Hematopoietic multipotent progenitor cell treated with erythropoietin and hydrocortisone succinate and interleukin-3 and kit ligand, for 17 days (in vitro differentiated cells): ENCODE data around the gene HEBP2.

Source experiments
- DNase-seq: peaks from one replicate; pipeline ENCODE4 v3.0.0-alpha.2; 2015; ENCODE audit warnings: low spot score

HEBP2 gene

DNA sequence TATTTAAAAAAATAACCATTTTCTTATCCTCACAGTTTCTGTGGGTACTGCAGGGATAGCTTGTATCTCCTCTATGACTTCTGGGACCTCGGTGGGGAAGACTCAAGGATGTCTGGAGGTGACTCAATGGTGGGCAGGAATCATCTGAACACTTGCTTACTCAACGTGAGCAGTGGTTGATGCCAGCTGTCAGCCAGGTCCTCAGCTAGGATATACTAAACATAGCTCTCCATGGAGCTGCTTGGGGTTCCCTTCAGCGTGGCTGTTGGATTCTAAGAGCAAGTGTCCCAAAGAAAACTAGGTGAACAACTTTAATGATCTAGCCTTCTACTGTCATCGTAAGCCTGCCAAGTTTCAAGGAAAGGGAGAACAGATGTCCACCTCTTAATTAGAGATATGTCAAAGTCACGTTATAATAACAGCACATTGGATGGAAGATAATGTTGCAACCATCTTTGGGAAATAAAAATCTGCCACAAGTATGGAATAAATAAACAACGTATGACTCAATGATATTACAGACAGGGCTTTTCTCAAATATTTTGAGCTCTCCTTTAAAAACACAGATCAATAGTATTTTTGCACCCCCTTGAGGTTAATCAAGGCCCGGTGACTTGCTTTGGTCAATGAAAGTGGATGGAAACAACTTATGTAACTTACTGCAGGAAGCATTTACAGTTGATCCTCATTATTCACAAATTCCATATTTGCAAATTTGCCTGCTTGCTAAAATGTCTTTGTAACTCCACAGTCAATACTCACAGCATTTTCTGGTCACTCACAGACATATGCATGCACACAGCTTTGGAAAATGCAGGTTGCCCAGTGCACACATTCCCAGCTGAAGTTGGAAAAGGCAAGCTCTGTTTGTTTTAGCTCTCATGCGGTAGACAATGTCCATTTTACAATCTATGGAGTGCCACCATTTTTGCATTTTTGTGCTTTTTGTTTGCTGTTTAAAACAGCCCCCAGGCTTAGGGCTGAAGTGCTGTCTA lies 6.6 kb upstream of the HEBP2 start:
- no peak for DNase-seq

DNA sequence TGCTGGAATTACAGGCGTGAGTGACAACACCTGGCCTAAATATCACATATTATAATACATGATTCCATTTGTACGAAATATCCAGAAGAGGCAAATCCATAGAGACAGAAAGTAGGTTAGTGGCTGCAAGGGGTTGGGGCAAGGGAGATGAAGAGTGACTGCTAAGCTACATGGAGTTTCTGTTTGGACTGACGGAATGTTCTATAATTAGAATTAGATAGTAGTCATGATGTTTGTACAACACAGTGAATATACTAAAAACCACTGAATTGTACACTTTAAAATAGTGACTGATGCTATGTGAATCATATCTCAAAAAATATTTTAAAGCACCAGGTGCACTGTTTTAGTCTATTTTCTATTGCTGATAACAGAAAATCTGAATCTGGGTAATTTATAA lies 3.7 kb upstream of the HEBP2 start:
- DNase-seq, result no peak

DNA sequence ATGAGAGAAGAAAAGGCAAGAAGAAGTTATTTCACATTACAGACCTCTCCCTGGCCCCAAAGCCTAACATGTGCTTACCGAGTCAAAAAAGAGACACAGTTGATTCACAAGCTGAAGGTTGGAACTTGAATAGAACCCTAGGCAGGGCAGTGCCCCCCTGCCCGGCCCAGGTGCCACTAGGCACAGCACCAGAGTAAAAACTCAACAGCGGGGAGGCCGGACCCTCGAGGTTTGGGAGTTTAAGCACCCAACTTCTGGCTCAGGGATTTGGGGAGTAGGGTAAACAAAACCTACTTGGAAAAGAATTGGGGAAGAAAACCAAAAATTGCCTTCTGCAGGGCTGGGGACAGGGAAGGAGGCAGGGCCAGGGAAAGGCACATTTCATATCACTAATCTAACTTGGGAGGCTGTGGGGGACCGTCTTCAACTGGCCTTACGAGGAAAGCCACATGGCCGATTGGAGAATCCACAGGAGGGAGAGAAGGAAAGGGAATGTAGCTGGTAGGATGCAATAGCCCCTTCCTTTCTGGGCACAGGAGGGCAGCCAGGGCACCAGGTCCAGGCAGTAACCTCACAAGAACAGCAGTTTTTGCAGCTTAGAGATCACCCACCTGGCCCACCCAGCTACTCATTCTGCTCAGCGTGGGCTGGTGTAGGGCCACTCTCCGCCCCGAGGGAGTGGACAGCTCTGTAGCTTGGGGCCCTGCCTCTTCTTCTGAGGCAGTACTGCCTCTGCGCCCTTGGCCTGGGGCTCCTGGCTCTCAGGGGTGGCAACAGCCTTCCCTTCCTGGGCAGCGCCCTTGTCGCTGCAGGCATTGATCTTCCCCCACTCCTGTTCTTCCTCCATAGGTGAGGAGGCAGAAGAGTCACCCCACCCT lies 1.8 kb upstream of the HEBP2 start:
- no peak for DNase-seq

DNA sequence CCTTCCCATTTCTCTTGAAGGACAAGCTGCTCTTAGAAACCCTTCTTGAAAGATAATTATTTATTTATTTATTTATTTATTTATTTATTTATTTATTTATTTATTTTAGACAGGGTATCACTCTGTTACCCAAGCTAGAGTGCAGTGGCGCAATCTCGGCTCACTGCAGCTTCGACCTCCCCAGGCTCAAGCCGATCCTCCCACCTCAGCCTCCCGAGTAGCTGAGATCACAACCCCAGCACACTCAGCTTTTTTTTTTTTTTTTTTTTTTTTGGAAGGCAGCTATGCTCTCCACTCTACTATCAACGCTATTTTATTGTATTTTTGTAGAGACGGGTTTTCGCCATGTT lies 1.2 kb upstream of the HEBP2 start:
- DNase-seq, result no peak

DNA sequence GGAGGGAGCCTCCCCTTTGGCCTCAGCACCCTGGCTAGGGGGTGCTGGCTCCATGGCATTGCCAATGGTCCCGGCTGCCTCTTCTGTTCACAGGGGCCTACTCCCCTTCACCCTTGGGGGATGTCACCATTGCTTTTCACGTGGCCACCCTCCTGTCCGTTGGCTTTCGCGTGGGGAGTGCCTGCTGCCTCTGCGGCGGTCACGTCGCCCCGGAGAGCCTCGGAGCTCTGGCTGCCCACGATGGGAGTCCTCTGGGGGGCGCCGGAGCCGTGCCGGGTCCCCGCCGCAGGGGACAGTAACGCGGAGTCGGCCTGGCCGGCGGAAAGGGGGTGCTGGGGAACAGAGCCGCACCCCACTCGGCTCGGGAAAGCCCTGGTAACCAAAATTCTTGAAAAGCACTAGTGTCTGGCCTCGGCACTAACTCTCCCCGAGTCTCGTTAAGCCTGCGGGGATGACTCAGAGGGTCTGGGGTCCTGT lies 661 bp upstream of the HEBP2 start:
- DNase-seq, result no peak

DNA sequence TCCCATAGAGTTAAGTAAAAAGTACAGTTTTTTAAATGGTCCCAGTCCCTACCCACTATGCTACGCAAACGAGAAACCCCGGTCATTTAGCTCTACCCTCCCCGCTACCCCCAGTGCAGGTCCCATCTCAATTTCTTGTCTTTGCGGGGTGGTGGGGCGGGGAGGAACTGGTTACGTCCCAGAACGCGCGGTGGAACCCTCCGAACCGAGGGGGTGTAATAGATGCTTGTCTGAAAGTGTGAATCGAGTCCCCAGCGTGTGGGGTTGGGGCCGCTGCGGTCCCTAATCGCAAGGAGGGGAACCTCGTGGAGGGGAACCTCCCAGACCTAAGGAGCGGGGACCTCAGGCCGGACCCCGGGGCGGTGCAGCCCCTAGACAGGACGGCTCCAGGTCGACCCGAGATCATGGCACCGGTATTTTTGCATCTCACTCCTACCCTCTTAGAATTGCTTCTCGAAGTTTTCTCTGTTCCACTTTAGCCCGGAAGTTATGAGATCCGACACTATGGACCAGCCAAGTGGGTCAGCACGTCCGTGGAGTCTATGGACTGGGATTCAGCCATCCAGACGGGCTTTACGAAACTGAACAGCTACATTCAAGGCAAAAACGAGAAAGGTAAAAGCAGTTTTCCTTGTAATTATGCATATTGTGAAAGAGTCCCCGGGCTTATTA lies 779 bp downstream of the HEBP2 start:
- DNase-seq, result no peak

DNA sequence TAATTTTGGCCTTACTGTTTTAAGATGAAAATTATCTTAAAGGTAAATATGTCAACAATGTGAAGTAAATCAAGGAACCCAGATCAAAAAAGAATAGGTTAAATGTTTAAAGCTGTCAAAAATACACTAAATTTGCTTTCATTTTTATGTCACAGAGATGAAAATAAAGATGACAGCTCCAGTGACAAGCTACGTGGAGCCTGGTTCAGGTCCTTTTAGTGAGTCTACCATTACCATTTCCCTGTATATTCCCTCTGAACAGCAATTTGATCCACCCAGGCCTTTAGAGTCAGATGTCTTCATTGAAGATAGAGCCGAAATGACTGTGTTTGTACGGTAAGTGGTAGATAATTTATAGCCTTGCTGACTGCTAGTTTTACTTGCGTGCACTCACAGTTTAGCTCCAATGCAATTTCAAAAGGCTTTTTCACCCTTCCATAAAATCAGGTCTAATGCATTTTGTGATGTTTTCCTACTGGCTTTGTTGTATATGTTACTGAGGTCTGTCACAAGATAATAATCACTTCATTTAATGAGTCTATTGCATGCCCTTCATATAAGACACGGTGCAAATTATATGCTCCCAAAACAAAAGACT lies 1.9 kb downstream of the HEBP2 start:
- DNase-seq, result no peak

DNA sequence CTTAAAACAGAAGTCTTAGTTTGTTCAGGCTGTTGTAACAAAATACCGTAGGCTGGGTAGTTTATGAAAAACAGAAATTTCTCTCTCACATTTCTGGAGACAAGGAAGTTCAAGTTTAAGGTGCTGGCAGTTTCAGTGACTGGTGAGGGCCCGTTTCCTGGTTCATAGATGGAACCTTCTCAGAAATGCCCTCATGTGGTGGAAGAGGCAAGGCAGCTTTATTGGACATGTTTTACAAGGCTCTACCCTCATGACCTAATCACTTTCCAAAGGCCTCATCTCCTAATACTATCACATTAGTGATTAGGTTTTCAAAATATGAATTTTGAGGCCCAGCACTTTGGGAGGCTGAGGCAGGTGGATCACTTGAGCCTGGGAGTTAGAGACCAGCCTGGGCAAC lies 2.4 kb downstream of the HEBP2 start:
- no peak for DNase-seq

DNA sequence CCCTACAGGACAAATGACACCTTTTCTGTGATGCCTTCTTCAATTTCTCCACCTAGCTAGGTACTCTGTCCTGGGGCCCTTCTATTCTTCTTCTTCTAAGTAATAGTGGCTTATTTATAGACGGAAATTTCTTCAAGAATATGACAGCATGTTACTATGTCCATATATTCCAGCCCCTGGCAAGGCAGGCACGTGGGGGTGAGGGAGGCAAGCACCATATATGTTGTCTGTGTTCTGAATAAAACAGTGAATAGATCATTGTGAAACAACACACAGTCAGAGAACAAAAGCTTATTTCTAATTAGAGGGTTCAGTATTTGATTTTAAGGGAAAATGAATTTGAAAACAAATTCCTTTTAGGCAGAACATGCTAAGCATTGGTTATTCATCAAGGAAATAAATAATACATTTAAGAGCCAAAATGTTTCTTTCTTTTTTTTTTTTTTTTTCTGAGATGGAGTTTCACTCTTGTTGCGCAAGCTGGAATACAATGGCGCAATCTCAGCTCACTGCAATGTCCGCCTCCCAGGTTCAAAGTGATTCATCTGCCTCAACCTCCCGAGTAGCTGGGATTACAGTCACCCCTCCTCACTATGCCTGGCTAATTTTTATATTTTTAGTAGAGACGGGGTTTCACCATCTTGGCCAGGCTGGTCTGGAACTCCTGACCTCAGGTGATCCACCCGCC lies 6.2 kb downstream of the HEBP2 start:
- no peak for DNase-seq

DNA sequence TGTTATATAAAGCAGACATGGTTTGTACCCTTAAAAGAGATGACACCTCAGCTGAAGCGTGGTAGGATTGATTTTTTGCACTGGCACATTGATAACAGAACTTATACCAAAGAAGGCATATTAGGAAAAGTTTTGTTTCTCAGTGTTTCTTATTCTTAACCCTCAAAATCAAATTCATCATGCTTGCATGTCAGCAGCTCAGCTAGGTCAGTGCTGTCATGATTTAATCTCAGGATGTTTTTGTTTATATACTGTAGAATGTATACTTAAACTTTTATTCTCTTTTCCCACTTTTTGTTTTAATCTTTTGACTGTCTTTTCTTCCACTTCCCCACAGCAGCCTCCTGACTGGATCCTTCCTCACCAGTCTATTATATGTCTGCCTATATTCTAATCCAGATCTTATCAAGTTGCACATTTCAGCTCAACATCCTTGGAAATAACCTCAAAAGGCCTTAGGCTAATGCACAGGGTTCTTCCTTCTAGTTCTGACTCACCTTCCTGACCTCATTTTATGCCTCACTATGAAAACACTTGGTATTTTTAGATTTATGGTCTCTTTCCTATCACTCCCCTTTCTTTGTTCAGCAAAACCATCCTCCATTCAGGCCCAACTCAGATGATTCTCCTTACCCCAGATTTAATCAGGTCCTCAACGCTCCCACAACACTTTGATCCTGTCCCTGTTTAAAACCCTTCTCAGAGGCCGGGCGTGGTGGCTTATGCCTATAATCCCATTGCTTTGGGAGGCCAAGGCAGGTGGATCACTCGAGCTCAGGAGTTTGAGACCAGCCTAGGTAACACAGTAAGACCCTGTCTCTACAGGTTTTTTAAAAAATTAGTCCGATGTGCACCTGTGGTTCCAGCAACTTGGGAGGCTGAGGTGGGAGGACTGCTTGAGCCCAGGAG lies 7.2 kb downstream of the HEBP2 start:
- DNase-seq, result no peak

DNA sequence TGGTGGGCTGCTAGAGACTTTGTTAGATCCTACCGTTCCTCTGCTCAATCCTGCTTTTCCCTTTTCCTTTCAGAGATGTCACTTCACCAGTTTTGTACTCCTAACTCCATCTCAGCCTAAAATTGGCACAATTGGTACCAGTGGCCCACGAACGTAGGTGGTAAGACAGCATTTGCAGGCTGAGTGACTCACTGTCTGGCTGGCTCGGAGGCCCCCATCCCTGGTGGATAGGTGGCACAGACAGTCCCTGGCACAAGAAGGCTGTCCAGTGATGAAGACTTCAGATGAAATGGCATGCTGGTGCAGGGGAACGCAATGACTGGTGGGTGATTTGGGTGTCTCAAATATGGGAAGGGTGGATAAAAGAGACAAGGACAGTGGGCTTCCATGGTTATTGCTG lies 11.1 kb downstream of the HEBP2 start:
- no peak for DNase-seq

DNA sequence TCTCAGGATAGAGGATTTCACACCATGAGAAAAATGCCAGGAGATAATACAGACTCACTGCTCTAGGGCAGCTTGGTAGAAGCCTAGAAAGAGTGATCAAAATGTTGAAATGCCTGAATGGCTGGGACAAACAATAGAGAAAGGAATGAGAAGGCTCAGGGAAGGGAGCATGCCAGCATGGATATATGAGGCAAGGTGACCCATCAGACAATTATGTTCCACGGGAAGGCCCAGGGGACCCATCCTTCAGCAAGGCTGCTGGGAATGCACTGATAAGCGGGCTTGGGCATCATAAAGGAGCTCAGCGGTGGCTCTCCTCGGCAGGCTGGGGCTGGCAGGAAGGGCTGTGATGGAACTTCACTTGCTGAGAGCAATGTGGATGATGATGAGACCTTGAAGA lies 12.2 kb downstream of the HEBP2 start:
- DNase-seq, result no peak

DNA sequence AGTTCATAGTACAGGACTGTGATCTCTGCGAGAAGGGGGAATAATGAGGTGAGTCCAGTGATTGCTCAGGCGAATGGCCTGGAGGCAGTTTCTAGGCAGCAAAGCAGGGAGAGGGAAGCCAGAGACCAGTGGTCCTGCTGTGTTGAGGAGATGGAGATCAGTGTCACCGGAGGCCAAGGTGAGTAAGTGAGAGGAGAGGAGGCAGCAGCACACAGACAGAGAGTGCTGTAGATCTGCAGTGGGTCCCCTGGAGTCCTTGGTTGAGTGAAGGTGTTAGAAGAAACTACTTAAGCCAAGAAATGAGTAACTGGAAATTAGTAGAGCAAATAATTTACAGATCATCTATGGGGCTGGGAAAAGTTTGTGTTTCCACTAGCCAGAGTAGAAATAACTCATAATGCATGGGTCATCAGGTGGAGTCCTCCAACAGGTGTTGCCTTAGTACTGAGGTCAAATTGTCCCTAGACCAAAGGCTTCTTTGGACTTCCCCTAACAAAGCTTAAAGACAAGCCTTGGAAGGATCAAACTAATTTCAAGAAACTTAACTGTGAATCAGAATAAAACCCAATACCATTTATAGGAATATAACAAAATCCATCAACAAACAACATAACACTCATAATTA lies 13.6 kb downstream of the HEBP2 start:
- DNase-seq, result no peak

DNA sequence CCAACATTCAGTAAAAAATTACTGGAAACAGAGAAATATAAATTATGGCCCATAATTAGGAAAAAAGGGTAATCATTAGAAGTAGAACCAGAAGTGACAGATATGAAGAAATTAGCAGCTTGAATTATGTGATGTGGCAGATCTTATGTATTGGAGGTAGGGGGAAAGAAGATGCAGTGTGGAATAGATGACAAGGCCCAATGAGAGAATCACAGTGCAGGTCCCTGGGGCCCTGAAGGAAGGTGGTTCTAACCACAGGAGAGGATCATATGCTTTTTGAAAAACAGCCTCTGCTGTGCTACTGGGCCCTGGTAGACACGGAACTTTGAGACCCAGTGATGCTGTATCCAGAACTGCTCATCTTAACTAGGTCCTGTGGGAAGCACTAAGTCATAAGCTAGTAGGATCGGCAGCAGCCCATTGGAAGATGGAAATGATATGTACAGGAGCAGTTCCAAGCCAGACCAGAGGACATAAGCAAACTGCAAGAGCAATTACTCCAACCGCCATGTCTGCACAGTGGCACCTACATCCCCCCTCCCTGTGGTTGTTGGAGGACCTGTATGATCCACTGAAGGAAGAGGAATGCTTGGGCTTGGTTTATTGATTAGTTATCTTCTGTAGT lies 14.2 kb downstream of the HEBP2 start:
- no peak for DNase-seq

DNA sequence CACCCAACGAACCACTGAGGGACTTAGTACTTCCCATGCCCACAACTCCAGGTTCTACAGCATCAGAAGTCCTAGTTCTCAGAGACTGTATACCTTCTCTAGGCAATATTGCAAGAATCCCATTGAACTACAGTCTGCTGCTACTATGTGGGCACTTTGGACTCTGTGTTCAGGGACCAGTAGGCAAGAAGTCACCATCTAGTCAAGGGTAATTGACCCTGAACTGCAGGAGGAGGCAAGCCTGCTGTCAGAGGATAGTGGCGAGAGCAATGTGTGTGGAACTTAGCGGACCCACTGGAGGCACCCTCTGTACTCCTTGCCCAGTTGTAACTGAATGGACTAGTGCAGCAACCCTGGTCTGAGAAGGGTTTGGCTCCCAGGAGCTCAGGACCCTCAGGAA lies 15.7 kb downstream of the HEBP2 start:
- DNase-seq, result no peak

DNA sequence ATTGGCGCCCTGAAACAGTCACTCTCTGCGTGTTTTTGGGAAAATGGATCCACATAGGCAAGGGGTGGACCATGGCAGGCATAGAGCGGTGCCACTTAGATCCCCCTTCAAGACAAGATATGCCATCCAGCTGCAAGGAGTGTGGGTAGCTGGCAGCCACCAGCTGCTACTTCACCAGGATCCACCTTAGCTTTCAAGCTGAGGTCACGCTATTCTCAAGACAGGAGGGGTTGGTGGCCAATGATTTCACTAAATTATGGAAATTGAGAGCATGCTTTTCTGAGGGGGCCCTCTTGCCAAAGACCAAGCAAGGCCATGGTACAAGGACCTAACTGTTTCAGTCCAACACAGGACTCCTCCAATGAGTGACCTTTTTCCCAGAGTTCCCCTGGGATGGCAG lies 16.3 kb downstream of the HEBP2 start:
- no peak for DNase-seq

DNA sequence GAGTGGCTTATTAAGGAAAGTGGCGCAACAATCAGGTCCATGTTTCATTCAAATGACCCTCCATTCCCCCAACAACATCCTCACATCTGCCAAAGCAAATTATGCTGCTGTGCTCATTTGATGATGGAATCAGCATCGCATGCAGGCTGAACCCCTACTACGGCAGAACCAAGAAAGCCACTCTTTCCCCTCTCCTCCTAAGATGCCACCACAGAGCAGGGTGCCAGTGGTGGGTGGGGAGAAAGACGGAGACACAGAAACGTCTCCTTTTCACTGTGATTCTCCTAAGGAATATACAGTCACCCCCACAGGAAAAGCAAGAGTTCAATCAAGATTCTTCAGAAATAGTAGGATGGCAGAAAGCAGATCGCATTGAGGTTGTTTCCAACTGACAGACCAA lies 17.1 kb downstream of the HEBP2 start:
- DNase-seq, result no peak

DNA sequence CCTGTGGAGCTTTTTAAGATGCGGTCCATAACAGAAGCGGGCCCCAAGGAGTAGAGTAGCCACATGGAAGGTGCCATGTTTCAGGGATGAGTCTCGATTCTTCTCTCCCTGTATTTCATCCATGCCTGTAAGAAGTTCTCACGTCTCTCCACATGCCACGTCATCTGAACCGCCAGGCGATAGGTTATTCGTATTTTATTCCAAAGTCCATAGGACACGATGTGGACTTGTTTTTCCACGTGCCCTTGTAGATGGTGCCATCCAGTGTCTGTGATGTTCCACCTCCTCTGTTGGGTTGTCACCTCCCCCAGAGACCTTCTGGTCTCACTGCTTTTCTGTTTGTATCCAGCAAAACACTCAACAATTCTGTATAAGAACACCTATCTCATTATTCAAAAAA lies 17.6 kb downstream of the HEBP2 start:
- DNase-seq, result no peak

DNA sequence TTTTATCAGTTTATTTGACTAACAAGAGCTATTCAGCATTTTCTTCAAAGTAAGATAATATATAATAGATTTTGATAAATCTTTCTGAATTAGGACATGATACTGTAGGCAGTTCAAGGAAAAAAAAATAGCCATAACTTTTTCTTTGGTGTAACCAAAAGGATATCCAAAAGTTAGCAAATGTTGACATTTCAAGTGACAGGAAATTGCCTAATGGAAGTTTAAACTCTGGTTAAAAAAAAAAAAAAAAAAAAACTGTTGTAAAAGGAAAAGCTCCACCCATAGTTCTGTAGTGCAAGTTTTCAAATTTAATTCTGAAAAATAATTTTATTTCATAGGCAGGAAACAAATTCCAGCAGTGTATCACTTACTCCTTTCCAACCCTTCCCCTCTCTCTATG lies 18.8 kb downstream of the HEBP2 start:
- DNase-seq, result no peak
